Right atrium auricular region (tissue), 2 donors: ENCODE data around the gene CHMP5. TPM values are rescaled to one million over a fixed set of nuclear protein-coding genes. Genes with fewer than 3 reads are reported as not detected.

ENCODE experiments used
- DNase-seq: peaks from one replicate; pipeline ENCODE4 v3.0.0-alpha.2; 2019; ENCODE audit warnings: low spot score
- H3K27ac ChIP-seq, 2 donors: fragments of 200-600 bp; sonication (generic); 1 replicate in 1 of 2; 2 replicates in 1 of 2; pipeline ENCODE4 v1.5.1; 2016 to 2019
- H3K27me3 ChIP-seq, 2 donors: fragments of 200-600 bp; sonication (generic); one replicate each; pipeline versions ENCODE4 v1.5.1 to v1.6.0; 2017 to 2019
- H3K36me3 ChIP-seq: fragments of 200-600 bp; sonication (generic); one replicate; pipeline ENCODE4 v1.5.1; 2016
- H3K4me1 ChIP-seq, 2 donors: fragments of 200-600 bp; sonication (generic); one replicate each; pipeline versions ENCODE4 v1.5.1 to v1.6.0; 2017 to 2019
- H3K4me3 ChIP-seq, 2 donors: fragments of 200-600 bp; sonication (generic); 1 replicate in 1 of 2; 2 replicates in 1 of 2; pipeline ENCODE4 v1.5.1; 2017 to 2019; ENCODE audit warnings: mild to moderate bottlenecking in 1 of 2, moderate library complexity in 1 of 2
- H3K9me3 ChIP-seq, 2 donors: fragments of 200-600 bp; sonication (generic); one replicate each; pipeline ENCODE4 v1.5.1; 2019
- total RNA-seq, 2 donors: library from RNA; depleted of rRNA; stranded (reverse); fragments of >200 nt; gene quantifications; one replicate each; pipeline ENCODE4 v1.1.0, GENCODE V29; 2016
- TF ChIP-seq, protein P1 (sequence below), 2 donors: fragments of 200-600 bp; sonication (generic); IDR thresholded peaks; one replicate each; pipeline ENCODE4 v1.5.1; 2019; ENCODE audit warnings: antibody characterized with exemption in 2 of 2

Gene CHMP5
- total RNA-seq, 2 donors from 2014 or later, result 44.0 to 51.1 TPM

GRCh38 chr9:33250458-33250995 is 14.3 kb upstream of the CHMP5 start:
- H3K27me3 ChIP-seq, result no peaks in the 10 kb centered on the region
- no peak for DNase-seq
- no peaks in the 10 kb centered on the region for H3K4me1 ChIP-seq
- peaks cover 41% of the 10 kb centered on the region for H3K36me3 ChIP-seq
- H3K4me3 ChIP-seq, result no peak overlapping the region
- H3K27ac ChIP-seq, result no peak overlapping the region
- H3K9me3 ChIP-seq, result no peaks in the 10 kb centered on the region
- TF ChIP-seq, protein P1, sequence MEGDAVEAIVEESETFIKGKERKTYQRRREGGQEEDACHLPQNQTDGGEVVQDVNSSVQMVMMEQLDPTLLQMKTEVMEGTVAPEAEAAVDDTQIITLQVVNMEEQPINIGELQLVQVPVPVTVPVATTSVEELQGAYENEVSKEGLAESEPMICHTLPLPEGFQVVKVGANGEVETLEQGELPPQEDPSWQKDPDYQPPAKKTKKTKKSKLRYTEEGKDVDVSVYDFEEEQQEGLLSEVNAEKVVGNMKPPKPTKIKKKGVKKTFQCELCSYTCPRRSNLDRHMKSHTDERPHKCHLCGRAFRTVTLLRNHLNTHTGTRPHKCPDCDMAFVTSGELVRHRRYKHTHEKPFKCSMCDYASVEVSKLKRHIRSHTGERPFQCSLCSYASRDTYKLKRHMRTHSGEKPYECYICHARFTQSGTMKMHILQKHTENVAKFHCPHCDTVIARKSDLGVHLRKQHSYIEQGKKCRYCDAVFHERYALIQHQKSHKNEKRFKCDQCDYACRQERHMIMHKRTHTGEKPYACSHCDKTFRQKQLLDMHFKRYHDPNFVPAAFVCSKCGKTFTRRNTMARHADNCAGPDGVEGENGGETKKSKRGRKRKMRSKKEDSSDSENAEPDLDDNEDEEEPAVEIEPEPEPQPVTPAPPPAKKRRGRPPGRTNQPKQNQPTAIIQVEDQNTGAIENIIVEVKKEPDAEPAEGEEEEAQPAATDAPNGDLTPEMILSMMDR (IDR thresholded peaks at IDR 0.05), result no peak

- no peak overlapping the region for H3K27ac ChIP-seq
- H3K4me1 ChIP-seq, result no peaks in the 10 kb centered on the region
- H3K4me3 ChIP-seq, result no peak overlapping the region
- peaks cover 70% of the 10 kb centered on the region for H3K36me3 ChIP-seq
- H3K27me3 ChIP-seq, result no peaks in the 10 kb centered on the region
- H3K9me3 ChIP-seq, result no peaks in the 10 kb centered on the region
- TF ChIP-seq, protein P1 (IDR thresholded peaks at IDR 0.05), result no peak
- DNase-seq, result no peak
These were observed 10.6 kb upstream of the CHMP5 start for GRCh38 chr9:33254211-33254610.

DNA sequence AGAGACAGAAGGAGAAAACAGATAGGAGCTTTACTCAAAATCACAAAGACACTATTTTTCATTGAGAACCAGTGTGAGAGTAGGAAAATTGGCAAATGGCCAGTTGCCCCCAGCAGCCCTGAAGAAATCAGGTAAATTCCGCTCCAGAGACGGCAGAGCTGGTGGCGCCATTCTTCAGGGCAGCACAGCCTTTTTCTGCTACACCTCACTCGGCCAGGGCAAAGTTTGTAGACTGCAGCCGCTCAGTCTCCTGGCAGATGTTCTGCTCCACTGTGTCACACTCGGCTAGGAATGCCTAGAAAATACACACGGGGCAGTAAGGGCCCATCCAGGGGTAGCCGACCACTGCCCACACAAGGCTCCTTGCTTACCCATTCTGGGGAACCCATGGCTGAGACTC is 9.8 kb upstream of the CHMP5 start:
- no peaks in the 10 kb centered on the region for H3K4me1 ChIP-seq
- no peaks in the 10 kb centered on the region for H3K27me3 ChIP-seq

DNA sequence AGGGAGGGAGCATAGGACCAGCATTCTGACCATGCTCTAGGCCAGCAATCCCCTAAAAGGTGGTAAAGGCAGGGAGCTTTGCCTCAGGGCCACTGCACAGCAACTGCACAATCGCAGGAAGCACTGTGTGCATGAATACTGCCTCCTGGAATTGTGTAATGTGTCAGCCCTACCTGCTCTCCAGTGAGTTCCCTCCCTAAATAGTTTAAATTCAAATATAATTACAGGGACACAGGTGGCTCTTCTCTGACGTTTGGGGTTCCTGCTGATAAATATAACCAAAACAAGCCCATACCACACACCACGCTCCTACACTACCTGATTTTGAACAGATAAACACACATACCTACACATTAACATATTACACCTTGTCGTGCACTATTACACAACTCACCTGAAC is 9.4 kb upstream of the CHMP5 start:
- DNase-seq, result no peak
- H3K27me3 ChIP-seq, result no peaks in the 10 kb centered on the region
- H3K4me3 ChIP-seq, result no peak overlapping the region
- TF ChIP-seq, protein P1 (IDR thresholded peaks at IDR 0.05), result no peak
- H3K36me3 ChIP-seq, result peaks cover 79% of the 10 kb centered on the region
- no peaks in the 10 kb centered on the region for H3K4me1 ChIP-seq
- H3K9me3 ChIP-seq, result no peaks in the 10 kb centered on the region
- H3K27ac ChIP-seq, result no peak overlapping the region

More for the DNA sequence above, 9.8 kb upstream of the CHMP5 start:
- Histone ChIP-seq H3K4me3 (no peak overlapping the region), H3K9me3 (no peaks in the 10 kb centered on the region), H3K27ac (no peak overlapping the region), H3K36me3 (peaks cover 74% of the 10 kb centered on the region)
- DNase-seq, result no peak
- TF ChIP-seq, protein P1 (IDR thresholded peaks at IDR 0.05), result no peak

- DNase-seq, result no peak
- peak overlapping the region in 1 of 2 donors; percentile 56 for H3K27ac ChIP-seq
- no peaks in the 10 kb centered on the region for H3K9me3 ChIP-seq
- H3K36me3 ChIP-seq, result peaks cover 86% of the 10 kb centered on the region
- no peaks in the 10 kb centered on the region for H3K4me1 ChIP-seq
- no peak overlapping the region for H3K4me3 ChIP-seq
- H3K27me3 ChIP-seq, result no peaks in the 10 kb centered on the region
- TF ChIP-seq, protein P1 (IDR thresholded peaks at IDR 0.05), result no peak
These were observed 8.6 kb upstream of the CHMP5 start for GRCh38 chr9:33256236-33256635.

GRCh38 chr9:33257276-33257675 is 7.6 kb upstream of the CHMP5 start:
- DNase-seq, result no peak
- H3K27ac ChIP-seq, result peak overlapping the region in 1 of 2 donors; percentile 56
- TF ChIP-seq, protein P1 (IDR thresholded peaks at IDR 0.05), result no peak
- no peaks in the 10 kb centered on the region for H3K4me1 ChIP-seq
- no peak overlapping the region for H3K4me3 ChIP-seq
- H3K36me3 ChIP-seq, result peaks cover 94% of the 10 kb centered on the region
- H3K9me3 ChIP-seq, result no peaks in the 10 kb centered on the region
- no peaks in the 10 kb centered on the region for H3K27me3 ChIP-seq
